Islet precursor cell (in vitro differentiated cells): ENCODE results near the gene HERC4.
"Not testable (repeated sequence)": the region's sequence is repeated elsewhere in the genome, so short reads cannot be mapped to it uniquely, and the experiment has no call there.

ENCODE experiments used
- DNase-seq: peaks from one replicate; pipeline ENCODE4 v3.0.0-alpha.2; 2018

HERC4 gene

DNA sequence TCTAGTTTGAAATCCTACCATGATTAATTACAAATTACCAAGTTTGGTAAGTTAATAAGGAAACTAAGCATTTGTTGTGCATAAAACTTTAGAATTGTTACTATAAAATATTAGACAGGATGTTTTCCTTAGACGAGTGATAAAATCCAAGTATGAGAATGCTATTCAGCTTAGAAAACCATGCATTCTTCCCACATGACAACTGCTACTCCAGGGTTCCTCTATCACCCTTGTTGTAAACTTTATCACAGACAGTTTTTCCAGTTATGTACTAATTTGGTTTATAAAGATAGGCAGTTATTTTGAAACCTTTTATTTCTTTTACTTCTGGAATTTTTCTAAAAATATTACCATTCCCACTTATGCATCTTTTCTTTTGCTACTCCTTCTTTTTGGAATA, 138.7 kb downstream of the HERC4 start:
- DNase-seq: no peak

DNA sequence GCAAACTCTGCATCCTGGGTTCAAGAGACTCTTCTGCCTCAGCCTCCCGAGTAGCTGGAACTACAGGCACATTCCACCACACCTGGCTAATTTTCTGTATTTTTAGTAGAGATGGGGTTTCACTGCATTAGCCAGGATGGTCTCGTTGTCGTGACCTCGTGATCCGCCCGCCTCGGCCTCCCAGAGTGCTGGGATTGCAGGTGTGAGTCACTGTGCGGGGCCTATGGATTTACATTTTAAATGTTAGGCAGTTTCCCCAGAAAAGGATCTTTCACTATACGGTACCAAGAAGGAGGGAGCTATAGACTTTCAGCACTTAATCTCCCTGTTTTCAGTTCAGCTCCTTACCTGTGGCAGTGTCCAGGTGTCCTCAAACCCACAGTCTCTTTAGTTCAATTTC, 139.9 kb downstream of the HERC4 start:
- DNase-seq: no peak

DNA sequence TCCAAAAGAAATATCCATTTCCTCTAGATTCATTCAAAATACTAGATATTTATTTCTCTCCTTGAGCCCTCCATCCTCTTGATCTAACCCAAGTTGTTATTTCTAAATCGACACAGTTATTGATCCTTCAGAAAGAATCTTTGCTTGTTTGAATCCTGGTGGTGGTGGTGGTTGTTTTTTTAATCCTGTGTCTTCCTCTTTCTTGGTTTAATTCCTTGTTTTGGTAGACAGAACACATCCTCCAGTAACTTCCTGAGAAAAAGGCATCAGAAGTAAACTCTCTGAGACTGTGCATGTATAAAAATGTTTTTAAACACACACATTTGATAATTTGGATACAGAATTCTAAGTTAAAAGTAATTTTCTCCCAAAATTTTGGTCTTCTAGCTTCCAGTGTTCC, 140.7 kb downstream of the HERC4 start:
- DNase-seq: no peak

DNA sequence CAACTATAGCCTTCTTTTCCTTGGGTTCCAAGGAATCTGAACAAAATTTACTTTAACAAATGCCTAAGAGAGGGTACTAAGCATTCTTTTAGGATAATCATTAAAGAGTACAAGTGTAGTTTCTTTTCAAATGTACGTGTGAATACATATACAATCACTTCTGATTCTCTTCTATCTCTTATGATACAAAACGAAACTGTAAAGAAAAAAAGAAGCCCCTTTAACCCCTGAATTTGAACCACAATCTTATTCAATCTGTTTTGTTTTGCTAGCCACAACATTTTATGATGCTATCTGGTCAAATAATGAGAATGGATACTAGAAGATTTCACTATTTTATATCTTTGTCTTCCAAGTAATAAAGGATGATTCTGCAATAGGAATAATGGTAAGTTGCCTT, 141.9 kb downstream of the HERC4 start:
- DNase-seq: no peak

DNA sequence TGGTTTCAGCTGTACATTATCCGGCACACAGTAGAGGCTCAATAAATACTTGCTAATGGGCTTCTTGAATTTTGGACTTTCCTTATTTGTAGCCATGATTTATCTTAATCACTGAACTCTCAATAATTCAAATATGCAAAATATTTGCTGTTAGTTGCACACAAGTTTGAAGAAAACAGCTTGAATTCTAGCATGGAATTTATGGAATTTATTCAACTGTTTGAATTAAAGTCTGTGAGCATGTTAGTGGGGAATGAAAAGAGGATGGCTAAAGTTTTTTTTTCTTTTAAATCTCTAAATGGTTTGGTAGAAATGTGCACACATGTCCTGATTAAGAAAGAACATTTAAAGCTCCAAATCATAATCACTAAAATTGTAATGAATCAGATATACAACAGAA, 148.1 kb downstream of the HERC4 start:
- DNase-seq: no peak

DNA sequence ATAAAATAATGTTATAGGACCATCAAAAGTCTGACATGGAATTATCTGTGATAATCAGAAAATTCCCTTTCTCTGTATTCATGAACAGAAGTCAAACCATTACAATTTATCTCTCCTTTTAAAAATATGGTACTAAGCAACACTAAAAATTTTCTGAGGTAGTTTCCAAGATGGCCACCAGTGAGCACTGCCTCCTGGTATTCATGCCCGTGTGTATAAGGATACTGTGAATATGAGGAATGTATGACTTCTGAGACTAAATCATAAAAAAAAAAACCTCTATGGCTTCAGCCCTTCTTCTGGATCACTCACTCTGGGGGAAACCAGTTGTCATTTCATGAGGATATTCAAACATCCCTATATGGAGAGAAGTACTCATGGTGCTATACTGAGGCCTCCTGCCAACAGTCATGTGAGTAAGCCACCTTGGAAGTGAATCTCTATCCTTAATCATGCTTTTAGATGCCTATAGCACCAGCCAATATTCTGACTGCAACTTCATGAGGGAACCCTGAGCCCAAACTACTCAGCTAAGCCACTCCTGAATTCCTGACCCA, 149.6 kb downstream of the HERC4 start:
- DNase-seq: no peak

DNA sequence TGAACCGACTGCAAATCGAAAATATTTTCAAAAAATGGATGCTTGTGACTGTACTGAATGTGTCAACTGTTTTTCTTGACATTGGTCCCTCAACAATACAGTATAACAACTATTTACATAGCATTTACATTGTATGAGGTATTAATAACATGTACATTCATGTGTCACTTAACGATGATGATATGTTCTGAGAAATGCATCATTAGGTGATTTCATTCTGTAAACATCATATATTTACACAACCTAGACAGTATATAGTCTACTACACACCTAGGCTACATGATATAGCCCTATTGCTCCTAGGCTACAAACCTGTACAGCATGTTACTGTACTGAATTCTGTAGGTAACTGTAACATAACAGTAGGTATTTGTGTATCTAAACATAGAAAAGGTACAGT, 150.9 kb downstream of the HERC4 start:
- DNase-seq: no peak

DNA sequence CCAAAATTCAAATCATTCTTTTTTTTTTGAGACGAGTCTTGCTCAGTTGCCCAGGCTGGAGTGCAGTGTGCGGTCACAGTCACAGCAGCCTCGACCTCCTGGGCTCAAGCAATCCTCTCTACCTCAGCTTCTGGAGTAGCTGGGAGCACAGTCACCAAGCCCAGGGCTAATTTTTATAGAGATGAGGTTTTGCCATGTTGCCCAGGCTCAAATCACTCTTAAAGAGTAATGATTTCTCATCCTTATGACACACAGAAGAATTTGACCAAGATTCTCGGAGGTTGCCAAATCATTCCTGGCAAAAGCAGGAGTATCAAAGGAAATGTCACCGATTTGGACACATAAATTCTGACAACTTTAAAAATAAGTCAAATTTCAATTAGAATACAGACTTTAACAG, 151.5 kb downstream of the HERC4 start:
- no peak for DNase-seq

DNA sequence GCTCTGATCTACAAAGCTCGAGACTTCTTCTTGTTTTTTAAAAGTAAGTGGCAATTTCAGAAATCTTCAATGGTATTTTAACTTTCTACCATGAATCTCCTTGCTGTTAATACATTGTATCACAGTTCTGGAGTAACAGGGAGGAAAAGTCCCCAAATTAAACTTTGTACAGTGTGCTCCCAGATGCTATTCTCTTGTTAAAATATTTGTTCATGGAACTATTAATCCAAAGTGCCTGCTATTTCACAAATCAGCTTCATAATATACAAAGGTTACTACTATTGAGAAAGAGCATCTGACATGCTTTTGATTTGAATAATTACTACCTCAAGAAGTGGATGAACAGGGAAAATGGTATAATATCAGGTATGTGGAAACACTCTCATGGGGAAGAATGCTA, 154.0 kb downstream of the HERC4 start:
- no peak for DNase-seq

DNA sequence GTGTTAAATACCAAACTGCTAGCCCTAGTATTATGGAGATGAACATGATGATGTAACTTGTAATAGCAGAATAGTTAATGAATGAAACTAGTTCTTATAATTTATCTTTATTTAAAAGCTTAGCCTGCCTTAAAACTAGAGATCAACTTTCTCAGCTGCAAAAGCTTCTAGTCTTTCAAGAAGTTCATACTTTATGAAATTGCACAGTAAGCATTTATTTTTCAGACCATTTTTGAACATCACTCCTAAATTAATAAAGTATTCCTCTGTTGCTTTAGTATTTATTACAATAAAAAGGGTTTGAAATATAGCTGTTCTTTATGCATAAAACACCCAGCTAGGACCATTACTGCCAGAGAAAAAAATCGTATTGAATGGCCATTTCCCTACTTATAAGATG, 157.4 kb downstream of the HERC4 start:
- DNase-seq: no peak

DNA sequence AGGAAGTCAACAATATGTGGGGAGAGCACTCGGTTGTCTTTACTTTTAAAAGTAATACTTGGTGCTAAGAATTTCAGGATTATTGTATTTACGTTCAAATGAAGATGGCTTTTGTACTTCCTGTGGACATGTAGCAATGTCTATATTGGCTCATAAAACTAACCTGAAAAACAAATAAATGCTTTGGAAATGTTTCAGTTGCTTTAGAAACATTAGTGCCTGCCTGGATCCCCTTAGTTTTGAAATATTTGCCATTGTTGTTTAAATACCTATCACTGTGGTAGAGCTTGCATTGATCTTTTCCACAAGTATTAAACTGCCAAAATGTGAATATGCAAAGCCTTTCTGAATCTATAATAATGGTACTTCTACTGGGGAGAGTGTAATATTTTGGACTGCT, 157.9 kb downstream of the HERC4 start:
- DNase-seq: no peak

DNA sequence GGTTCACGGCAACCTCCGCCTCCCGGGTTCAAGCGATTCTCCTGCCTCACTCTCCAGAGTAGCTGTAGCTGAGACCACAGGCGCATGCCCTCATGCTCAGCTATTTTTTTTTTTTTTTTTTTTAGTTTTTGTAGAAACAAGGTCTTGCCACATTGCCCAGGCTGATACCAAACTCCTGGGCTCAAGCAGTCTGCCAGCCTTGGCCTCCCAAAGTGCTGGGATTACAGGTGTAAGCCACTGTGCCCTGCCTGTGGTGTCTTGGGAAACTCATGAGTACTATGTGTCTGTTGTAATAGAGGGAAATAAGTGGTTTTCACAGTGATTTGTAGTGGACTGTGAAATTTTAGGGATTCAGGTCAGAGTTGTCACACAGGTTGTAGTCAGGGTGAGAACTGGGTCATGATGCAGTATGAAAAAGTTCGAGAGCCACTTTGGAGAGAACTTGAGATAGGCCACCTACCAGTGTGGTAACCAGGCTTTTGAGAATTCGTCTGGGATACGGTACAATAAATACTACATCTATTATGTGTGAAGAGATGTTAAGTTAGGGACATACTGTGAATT, 160.2 kb downstream of the HERC4 start:
- DNase-seq: no peak

DNA sequence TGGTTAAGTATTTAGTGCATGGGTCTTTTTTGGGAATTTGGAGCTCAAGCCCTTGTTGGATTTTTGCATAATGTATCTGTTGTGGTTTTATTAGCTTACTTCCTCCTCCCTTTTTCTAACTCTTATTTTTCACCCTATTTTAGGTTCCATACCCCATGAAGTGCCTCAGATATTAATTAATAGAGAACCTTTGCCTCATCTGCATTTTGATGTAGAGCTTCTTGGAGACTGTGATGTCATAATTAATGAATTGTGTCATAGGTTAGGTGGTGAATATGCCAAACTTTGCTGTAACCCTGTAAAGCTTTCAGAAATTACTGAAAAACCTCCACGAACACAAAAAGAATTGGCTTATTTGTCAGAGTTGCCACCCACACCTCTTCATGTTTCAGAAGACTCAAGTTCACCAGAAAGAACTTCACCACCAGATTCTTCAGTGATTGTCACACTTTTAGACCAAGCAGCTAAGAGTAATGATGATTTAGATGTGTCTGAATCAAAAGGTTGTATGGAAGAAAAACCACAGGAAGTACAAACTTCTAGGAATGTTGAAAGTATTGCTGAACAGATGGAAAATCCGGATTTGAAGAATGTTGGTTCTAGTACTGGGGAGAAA, 162.6 kb downstream of the HERC4 start:
- DNase-seq: no peak

DNA sequence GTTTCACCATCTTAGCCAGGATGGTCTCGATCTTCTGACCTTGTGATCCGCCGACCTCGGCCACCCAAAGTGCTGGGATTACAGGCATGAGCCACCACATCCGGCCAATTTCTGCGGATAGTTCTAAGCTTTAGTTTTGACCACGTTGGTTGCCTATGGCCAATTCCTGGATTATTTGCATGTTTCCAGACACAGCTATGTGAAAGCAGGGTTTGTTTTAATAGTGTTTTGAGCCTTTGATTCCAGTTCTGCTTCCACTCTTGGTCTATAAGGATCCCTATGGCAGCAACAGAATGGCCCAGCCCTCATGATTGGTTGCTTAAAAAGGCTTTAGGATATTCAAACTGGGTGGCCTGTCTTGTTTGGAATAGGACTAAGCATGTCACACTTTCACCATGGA, 171.5 kb downstream of the HERC4 start:
- no peak for DNase-seq

DNA sequence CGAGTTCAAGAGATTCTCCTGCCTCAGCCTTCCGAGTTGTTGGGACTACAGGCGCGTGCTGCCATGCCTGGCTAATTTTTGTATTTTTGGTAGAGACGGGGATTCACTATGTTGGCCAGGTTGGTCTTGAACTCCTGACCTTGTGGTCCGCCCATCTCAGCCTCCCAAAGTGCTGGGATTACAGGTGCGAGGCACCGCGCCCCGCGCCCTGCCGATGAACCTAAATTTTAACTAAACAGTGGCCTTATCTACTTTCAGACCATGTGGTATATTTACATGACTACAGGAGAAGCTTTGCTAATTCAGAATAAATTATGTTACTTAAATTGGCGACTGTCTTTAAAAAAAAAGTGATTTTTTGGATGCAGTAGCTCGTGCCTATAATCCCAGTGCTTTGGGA, 181.4 kb downstream of the HERC4 start:
- no peak for DNase-seq

DNA sequence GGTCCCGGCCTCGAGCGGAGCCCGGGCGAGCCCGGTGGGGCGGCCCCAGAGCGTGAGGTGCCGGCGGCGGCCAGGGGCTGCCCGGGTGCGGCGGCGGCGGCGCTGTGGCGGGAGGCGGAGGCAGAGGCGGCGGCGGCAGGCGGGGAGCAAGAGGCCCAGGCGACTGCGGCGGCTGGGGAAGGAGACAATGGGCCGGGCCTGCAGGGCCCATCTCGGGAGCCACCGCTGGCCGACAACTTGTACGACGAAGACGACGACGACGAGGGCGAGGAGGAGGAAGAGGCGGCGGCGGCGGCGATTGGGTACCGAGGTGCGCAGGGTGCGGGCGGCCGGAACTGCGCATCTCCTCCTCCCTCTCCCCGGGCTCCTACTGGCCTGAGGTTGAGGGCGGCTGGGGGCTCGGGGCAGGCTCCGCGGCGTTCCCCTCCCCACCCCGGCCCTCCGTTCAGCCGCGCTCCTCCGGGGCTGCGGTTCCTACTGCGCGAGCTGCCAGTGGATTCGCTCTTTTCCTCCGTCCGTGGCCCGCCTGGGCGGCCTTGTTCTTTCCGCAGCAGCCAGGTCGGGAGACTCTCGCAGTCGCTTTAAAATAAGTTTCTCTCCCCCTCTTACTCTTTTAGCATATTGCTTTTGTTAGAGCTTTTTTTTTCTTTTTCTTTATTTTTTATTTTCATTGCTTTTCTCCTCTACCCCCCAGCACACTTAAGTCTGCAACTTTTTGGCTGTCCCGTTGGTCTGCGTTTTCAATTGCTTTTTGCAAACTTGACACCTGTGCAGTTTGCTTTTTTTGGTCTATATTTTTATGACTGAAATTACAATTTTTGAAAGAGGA, 190.0 kb downstream of the HERC4 start:
- DNase-seq: peak; percentile 88

DNA sequence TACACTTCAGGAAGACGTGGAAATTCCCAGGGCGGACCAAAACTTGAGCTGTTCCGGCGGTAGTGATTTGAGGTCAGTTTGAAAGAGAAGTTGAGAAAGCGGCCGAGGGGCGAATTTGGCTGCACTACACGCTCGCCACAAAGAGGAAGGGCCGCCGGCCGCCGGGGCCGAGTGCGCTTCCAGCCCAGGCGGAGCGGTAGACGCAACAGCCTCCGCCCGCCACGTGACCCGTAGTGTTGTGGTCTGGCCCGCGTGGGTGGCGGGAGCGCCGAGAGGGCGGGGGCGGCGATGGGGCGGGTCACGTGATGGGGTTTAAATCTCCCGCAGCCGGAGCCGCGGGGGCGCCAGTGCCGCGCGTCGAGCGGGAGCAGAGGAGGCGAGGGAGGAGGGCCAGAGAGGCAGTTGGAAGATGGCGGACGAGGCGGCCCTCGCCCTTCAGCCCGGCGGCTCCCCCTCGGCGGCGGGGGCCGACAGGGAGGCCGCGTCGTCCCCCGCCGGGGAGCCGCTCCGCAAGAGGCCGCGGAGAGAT, 190.7 kb downstream of the HERC4 start, which contains the start of gene SIRT1:
TSS of gene SIRT1 (plus strand) at position 344 of the 529 bp plus-strand sequence. CDS start at position 410, 66 bp downstream.
- DNase-seq: peak; percentile 99

DNA sequence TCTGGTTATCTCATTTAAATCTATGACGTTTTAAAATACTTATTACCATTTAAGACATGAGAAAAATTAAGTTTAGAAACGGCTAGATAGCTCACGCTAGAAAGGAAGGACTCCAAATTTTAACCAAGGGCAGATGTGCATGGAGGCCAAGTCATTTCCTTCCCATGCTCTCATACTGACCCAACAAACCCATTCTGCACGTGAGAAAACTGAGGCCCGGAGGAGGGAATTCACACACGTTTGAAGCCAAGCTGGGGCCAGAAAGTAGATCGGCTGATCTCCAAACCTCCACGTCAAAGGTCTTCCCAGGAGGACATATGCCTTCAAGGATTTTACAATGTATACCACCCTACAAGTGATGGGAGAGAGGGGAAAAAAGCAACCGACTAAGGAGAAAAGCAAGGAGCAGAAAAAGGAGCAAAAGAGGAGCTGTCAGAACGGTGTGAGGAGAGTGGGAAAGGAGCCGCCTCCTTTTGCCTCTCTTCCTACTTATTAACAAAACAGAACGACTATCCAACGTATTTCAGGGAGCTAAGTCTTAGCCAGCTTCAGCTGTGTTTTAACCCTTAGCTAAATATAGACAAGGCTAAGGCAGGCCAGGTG, 191.3 kb downstream of the HERC4 start:
- DNase-seq: no peak

DNA sequence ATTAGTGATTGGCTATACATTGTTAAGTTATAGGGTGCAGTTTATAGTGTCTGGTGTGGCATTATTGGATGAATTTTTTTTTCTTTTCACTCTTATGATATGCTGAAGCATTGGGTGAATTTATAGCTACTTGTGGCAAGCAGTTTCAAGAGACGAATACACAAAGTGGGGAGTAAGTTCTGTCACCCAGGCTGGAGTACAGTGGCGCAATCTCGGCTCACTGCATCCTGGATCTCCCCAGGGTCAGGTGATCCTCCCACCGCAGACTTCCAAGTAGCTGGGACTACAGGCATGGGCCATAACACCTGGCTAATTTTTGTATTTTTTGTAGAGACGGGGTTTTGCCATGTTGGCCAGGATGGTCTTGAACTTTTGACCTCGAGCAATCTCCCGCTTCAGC, 196.9 kb downstream of the HERC4 start:
- DNase-seq: peak; percentile 28

DNA sequence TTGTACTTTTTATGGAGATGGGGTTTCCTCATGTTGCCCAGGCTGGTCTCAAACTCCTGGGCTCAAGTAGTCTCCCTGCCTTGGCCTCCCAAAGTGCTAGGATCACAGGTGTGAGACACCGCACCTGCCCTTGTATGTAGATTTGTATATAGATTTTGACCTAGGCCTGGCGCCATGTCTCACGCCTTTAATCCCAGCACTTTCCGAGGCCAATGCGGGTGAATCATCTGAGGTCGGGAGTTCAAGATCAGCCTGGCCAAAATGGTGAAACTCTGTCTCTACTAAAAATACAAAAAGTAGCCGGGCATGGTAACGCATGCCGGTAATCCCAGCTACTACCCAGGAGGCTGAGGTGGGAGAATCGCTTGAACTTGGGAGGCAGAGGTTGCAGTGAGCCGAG, 197.7 kb downstream of the HERC4 start:
- not testable (repeated sequence) for DNase-seq

DNA sequence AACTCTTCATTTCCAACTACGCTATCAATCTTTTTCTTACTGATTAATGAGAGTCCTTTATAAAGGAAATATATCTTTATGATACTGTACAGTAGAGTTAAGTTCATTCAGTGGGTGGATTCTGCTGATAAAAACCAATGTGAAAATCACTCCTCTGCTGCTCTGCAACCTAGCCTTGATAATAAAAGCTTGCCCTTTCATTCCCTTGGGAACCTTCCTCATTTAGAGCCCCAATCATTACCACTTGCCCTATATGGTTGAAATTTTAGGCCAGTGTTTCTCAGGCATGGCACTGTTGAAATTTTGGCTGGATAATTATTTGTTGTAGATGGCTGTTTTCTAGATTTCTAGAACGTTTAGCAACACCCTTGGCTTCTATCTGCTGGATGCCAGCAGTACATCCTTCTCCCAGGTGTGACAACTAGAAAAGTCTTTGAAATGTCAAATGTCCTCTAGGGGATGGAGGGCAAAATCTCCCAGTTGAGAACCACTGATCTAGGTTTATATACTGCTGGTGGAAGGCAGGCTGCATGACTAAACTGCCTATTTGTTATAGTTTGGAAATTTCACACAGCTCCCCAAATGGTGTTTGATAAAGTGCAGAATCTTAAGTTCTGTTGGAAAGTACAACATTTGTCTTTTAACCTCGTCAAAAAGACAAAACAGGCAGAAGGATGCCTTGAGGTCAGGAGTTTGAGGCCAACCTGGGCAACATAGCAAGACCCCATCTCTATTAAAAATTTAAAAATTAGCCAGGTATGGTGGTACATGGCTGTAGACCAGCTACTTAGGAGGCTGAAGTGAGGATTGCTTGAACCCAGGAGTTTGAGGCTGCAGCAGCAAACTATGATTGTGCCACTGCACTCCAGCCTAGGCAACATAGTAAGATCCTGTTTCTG, 199.5 kb downstream of the HERC4 start:
- peak; percentile 12 for DNase-seq
